ENCODE results near the gene C22orf15.

Gene C22orf15

GRCh38 chr22:23777776-23778576 lies 15.2 kb downstream of the C22orf15 start:
- Mint-ChIP-seq H3K27ac (no peak overlapping the region), H3K27me3 (ENCODE audit: low read depth) (no peaks in the 10 kb centered on the region), H3K4me3 (no peak overlapping the region), H3K9me3 (no peaks in the 10 kb centered on the region), H3K4me1 (peaks cover 42% of the 10 kb centered on the region), H3K36me3 (ENCODE audit: low read depth) (peaks cover 3% of the 10 kb centered on the region)
- TF ChIP-seq CTCF (IDR thresholded peaks at IDR 0.05; ENCODE audit: unreplicated experiment in 3 of 3): no peak

- peaks cover 3% of the 10 kb centered on the region for H3K36me3 Mint-ChIP-seq (ENCODE audit: low read depth)
- H3K4me3 Mint-ChIP-seq: no peak overlapping the region
- TF ChIP-seq CTCF (IDR thresholded peaks at IDR 0.05; ENCODE audit: unreplicated experiment in 3 of 3): no peak
- peaks cover 36% of the 10 kb centered on the region for H3K4me1 Mint-ChIP-seq
- no peaks in the 10 kb centered on the region for H3K9me3 Mint-ChIP-seq
- no peak overlapping the region for H3K27ac Mint-ChIP-seq
- no peaks in the 10 kb centered on the region for H3K27me3 Mint-ChIP-seq (ENCODE audit: low read depth)
Measured at GRCh38 chr22:23778577-23778900, 15.7 kb downstream of the C22orf15 start.

GRCh38 chr22:23779083-23779482 lies 16.3 kb downstream of the C22orf15 start:
- TF ChIP-seq CTCF (IDR thresholded peaks at IDR 0.05; ENCODE audit: unreplicated experiment in 3 of 3): no peak
- Mint-ChIP-seq H3K27ac (no peak overlapping the region), H3K36me3 (ENCODE audit: low read depth) (peaks cover 3% of the 10 kb centered on the region), H3K27me3 (ENCODE audit: low read depth) (no peaks in the 10 kb centered on the region), H3K9me3 (no peaks in the 10 kb centered on the region), H3K4me1 (peaks cover 33% of the 10 kb centered on the region), H3K4me3 (no peak overlapping the region)

GRCh38 chr22:23779731-23780130 lies 16.9 kb downstream of the C22orf15 start:
- no peaks in the 10 kb centered on the region for H3K27me3 Mint-ChIP-seq (ENCODE audit: low read depth)
- H3K9me3 Mint-ChIP-seq: no peaks in the 10 kb centered on the region
- peaks cover 3% of the 10 kb centered on the region for H3K36me3 Mint-ChIP-seq (ENCODE audit: low read depth)
- H3K4me3 Mint-ChIP-seq: no peak overlapping the region
- H3K27ac Mint-ChIP-seq: peak overlapping the region in 1 of 3 experiments; percentile 40
- no peak for TF ChIP-seq CTCF (IDR thresholded peaks at IDR 0.05; ENCODE audit: unreplicated experiment in 3 of 3)
- H3K4me1 Mint-ChIP-seq: peaks cover 30% of the 10 kb centered on the region

GRCh38 chr22:23780146-23780748 lies 17.5 kb downstream of the C22orf15 start:
- Mint-ChIP-seq H3K27me3 (ENCODE audit: low read depth) (no peaks in the 10 kb centered on the region), H3K9me3 (no peaks in the 10 kb centered on the region), H3K4me1 (peaks cover 25% of the 10 kb centered on the region), H3K4me3 (no peak overlapping the region), H3K36me3 (ENCODE audit: low read depth) (peaks cover 3% of the 10 kb centered on the region), H3K27ac (no peak overlapping the region)
- no peak for TF ChIP-seq CTCF (IDR thresholded peaks at IDR 0.05; ENCODE audit: unreplicated experiment in 3 of 3)

- Mint-ChIP-seq H3K27ac (peak overlapping the region in 1 of 3 experiments; percentile 51), H3K4me3 (peak overlapping the region in 1 of 3 experiments; percentile 28), H3K27me3 (ENCODE audit: low read depth) (no peaks in the 10 kb centered on the region), H3K9me3 (no peaks in the 10 kb centered on the region), H3K36me3 (ENCODE audit: low read depth) (peaks cover 3% of the 10 kb centered on the region), H3K4me1 (peaks cover 17% of the 10 kb centered on the region)
- no peak for TF ChIP-seq CTCF (IDR thresholded peaks at IDR 0.05; ENCODE audit: unreplicated experiment in 3 of 3)
Measured at GRCh38 chr22:23781065-23781464, 18.3 kb downstream of the C22orf15 start.
